Osteocyte (in vitro differentiated cells): ENCODE data around the gene DHX57. TPM values are rescaled to one million over a fixed set of nuclear protein-coding genes. Genes with fewer than 3 reads are reported as not detected.

Experiments
- DNase-seq: peaks from one replicate; pipeline ENCODE4 v3.0.0; 2021; ENCODE audit warnings: mixed read lengths; ENCODE audit not compliant: unreplicated experiment; ENCODE audit errors: extremely low spot score
- H3K27ac Mint-ChIP-seq: one replicate; pipeline ENCODE4 v1.8.0; 2021; ENCODE audit warnings: mild to moderate bottlenecking, mixed read lengths; ENCODE audit not compliant: unreplicated experiment
- H3K27me3 Mint-ChIP-seq: one replicate; pipeline ENCODE4 v1.8.0; 2021; ENCODE audit warnings: mixed read lengths; ENCODE audit not compliant: unreplicated experiment
- H3K36me3 Mint-ChIP-seq: one replicate; pipeline ENCODE4 v1.8.0; 2021; ENCODE audit warnings: mixed read lengths; ENCODE audit not compliant: unreplicated experiment
- H3K4me1 Mint-ChIP-seq: one replicate; pipeline ENCODE4 v1.8.0; 2021; ENCODE audit warnings: mixed read lengths; ENCODE audit not compliant: unreplicated experiment
- H3K4me3 Mint-ChIP-seq: one replicate; pipeline ENCODE4 v1.8.0; 2021; ENCODE audit warnings: mild to moderate bottlenecking, moderate library complexity, mixed read lengths; ENCODE audit not compliant: unreplicated experiment
- H3K9me3 Mint-ChIP-seq: one replicate; pipeline ENCODE4 v1.8.0; 2021; ENCODE audit warnings: mixed read lengths; ENCODE audit not compliant: unreplicated experiment
- total RNA-seq: library from RNA; stranded (reverse); gene quantifications from 2 replicates; pipeline ENCODE4 v1.2.1, GENCODE V29; 2021
- TF ChIP-seq, protein P1 (sequence below): fragments of 200-600 bp; sonication (generic); IDR thresholded peaks from 2 replicates; pipeline ENCODE4 v1.5.0; 2021; ENCODE audit warnings: antibody characterized with exemption, mild to moderate bottlenecking, moderate library complexity

Gene DHX57
- total RNA-seq, 1 donor from 2014 or later: 24.2 TPM

DNA sequence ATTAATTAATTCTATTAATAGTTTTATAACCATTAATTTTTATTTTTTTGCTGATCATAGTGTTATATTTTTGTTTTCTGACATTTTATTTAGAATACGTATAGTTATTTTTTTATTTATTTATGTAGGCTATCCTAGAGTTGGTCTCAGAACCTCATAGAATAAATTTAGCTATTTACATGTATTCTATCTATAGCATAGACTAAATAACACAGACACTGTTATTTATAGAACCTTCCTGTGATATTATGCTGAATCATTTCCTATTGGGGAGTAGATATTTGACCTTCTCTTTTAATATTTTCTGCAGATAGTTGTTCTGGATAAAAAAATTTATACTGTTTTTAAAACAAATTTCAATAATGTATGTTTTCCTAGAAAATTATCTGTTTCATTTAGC, 34.1 kb upstream of the DHX57 start:
- Mint-ChIP-seq H3K27ac (no peak overlapping the region), H3K36me3 (no peaks in the 10 kb centered on the region)
- TF ChIP-seq, protein P1, sequence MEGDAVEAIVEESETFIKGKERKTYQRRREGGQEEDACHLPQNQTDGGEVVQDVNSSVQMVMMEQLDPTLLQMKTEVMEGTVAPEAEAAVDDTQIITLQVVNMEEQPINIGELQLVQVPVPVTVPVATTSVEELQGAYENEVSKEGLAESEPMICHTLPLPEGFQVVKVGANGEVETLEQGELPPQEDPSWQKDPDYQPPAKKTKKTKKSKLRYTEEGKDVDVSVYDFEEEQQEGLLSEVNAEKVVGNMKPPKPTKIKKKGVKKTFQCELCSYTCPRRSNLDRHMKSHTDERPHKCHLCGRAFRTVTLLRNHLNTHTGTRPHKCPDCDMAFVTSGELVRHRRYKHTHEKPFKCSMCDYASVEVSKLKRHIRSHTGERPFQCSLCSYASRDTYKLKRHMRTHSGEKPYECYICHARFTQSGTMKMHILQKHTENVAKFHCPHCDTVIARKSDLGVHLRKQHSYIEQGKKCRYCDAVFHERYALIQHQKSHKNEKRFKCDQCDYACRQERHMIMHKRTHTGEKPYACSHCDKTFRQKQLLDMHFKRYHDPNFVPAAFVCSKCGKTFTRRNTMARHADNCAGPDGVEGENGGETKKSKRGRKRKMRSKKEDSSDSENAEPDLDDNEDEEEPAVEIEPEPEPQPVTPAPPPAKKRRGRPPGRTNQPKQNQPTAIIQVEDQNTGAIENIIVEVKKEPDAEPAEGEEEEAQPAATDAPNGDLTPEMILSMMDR: no peak

DNA sequence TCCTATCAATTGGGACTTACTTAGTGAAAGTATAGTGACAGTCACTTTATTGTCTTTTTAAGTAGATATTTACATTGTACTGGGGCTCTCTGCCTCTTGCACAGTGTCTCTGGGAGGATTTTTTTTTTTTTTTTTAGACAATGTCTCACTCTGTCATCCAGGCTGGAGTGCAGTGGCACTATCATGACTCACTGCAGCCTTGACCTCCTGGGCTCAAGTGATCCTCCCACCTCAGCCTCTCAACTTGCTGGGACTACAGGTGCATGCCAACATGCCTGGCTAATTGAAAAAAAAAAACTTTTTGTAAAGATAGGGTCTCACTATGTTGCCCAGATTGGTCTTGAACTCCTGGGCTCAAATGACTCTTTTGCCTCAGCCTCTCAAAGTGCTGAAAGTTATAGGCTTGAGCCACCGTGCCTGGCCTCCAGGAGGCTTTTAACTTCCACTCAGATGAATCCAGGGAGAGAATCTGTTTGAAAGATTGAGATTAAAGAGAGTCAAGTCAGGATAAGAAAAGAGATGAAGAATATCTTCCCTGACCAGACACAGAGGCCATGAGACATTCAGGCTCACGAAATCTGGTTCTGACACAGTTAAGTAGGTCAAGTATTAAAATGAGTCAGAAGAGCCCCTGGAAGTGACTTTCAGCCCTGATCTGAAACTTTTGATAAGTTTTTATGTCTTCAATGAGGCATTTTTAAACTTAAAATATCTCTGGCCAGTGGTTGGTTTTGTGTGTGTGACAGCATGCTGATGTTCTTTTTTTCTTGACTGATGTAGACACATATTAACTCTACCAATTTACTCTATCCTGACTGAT, 32.2 kb upstream of the DHX57 start:
- Mint-ChIP-seq H3K27ac (no peak overlapping the region), H3K27me3 (no peaks in the 10 kb centered on the region), H3K4me1 (no peaks in the 10 kb centered on the region), H3K9me3 (no peaks in the 10 kb centered on the region), H3K36me3 (no peaks in the 10 kb centered on the region), H3K4me3 (no peak overlapping the region)
- DNase-seq: no peak
- TF ChIP-seq, protein P1: no peak

More for the DNA sequence above, 34.1 kb upstream of the DHX57 start:
- no peaks in the 10 kb centered on the region for H3K4me1 Mint-ChIP-seq
- no peaks in the 10 kb centered on the region for H3K9me3 Mint-ChIP-seq
- no peak overlapping the region for H3K4me3 Mint-ChIP-seq
- no peak for DNase-seq
- H3K27me3 Mint-ChIP-seq: no peaks in the 10 kb centered on the region

DNA sequence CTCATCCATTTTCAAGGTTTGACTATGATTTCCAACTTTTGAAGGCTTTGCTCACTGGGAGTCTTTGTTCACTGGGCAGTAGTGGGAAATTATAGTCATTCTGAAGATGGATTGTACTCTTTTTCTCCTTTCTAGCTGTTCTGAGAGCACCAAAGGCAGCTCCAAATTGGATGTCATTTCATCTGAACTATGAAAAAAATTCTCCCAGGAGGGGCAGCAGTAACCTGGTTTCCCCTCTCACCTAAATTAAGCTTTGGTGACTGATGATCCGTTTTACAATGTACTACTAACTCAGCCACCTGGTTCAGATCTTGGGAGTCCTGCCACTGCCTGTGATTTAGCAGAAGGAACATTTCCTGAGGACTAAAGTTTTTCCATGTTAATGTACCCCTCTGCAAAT, 31.5 kb upstream of the DHX57 start:
- no peaks in the 10 kb centered on the region for H3K9me3 Mint-ChIP-seq
- no peak overlapping the region for H3K4me3 Mint-ChIP-seq
- H3K27me3 Mint-ChIP-seq: no peaks in the 10 kb centered on the region
- no peak for DNase-seq
- no peaks in the 10 kb centered on the region for H3K4me1 Mint-ChIP-seq
- no peaks in the 10 kb centered on the region for H3K36me3 Mint-ChIP-seq
- no peak overlapping the region for H3K27ac Mint-ChIP-seq
- TF ChIP-seq, protein P1: no peak

DNA sequence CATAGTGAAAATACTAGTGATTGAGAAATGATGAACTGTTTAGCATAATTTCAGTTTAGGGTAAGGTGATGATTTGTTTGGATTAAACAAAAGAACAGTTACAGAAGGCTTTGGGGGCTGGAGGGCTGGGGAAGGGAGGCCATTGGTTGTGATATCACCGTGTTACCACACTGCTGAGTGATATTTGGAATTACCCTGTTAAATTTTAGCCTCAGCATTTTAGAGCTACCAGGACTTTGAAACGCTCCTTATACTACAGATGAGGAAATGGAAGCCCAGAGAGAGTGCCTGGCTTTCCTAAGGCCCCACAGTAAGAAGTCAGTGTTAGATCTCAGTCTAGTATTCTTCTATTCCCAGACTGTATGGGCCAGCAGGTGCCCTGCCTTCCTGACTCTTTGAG, 29.5 kb upstream of the DHX57 start:
- no peaks in the 10 kb centered on the region for H3K27me3 Mint-ChIP-seq
- TF ChIP-seq, protein P1: no peak
- no peaks in the 10 kb centered on the region for H3K4me1 Mint-ChIP-seq
- no peak overlapping the region for H3K27ac Mint-ChIP-seq
- no peak overlapping the region for H3K4me3 Mint-ChIP-seq
- no peaks in the 10 kb centered on the region for H3K36me3 Mint-ChIP-seq
- DNase-seq: no peak
- no peaks in the 10 kb centered on the region for H3K9me3 Mint-ChIP-seq

DNA sequence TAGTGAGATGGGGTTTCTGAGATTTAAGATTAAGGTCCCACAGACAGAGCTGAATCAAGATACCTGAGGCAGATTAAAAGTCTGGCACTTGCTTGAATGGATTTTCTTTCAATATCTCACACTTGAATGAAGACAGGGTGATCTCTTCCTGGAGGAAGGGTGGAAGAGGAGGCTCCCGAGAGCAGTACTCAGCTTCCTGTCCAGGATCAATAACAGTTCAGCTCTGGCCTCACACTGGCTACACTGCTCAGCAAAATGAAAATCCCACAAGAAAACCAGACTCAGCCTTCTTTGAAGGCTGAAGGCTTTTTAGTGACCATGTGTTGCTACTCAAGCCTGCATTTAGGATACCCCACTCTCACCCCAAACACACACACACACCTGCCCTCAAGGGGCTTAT, 25.0 kb upstream of the DHX57 start:
- H3K9me3 Mint-ChIP-seq: no peaks in the 10 kb centered on the region
- H3K36me3 Mint-ChIP-seq: no peaks in the 10 kb centered on the region
- DNase-seq: no peak
- H3K4me3 Mint-ChIP-seq: no peak overlapping the region
- H3K4me1 Mint-ChIP-seq: no peaks in the 10 kb centered on the region
- TF ChIP-seq, protein P1: no peak
- H3K27me3 Mint-ChIP-seq: peaks cover 8% of the 10 kb centered on the region
- no peak overlapping the region for H3K27ac Mint-ChIP-seq
